WTC11 (cell line): ENCODE measurements around the gene SHLD1. TPM values are rescaled to one million over a fixed set of nuclear protein-coding genes. Genes with fewer than 3 reads are reported as not detected.

Source experiments
- ATAC-seq: fragments of 200-7000 bp; cut with Tn5 transposase; 2 replicates; pipeline ENCODE4 v1.10.0; 2021; ENCODE audit warnings: mild to moderate bottlenecking, moderate library complexity
- CTCF ChIA-PET: fragments of 300-600 bp; sonication (Branson Sonifier 250); formaldehyde crosslinking; loops from one replicate; lab custom pipeline; 2021; ENCODE audit warnings: antibody characterized with exemption; lab: Charles Lee
- POLR2A ChIA-PET: fragments of 350-600 bp; sonication (Branson Sonifier 250); formaldehyde crosslinking; loops from one replicate; lab custom pipeline; 2021; ENCODE audit warnings: antibody characterized with exemption; lab: Charles Lee
- DNase-seq: peaks from one replicate; pipeline ENCODE4 v3.0.0; 2021; ENCODE audit warnings: low spot score
- H3K27ac Mint-ChIP-seq: 2 replicates; pipeline ENCODE4 v1.8.0; 2021; ENCODE audit warnings: mixed read lengths
- H3K27me3 Mint-ChIP-seq: 2 replicates; pipeline ENCODE4 v1.8.0; 2021; ENCODE audit warnings: low read depth, mild to moderate bottlenecking, moderate library complexity, mixed read lengths
- H3K36me3 Mint-ChIP-seq: 2 replicates; pipeline ENCODE4 v1.8.0; 2021; ENCODE audit warnings: mixed read lengths
- H3K4me1 Mint-ChIP-seq: 2 replicates; pipeline ENCODE4 v1.8.0; 2022; ENCODE audit warnings: mixed read lengths
- H3K4me3 Mint-ChIP-seq: 2 replicates; pipeline ENCODE4 v1.8.0; 2021; ENCODE audit warnings: mild to moderate bottlenecking, moderate library complexity, mixed read lengths
- H3K9me3 Mint-ChIP-seq: 2 replicates; pipeline ENCODE4 v1.8.0; 2021; ENCODE audit warnings: mixed read lengths
- ATF1 ChIP-seq: sonication (generic); formaldehyde crosslinking; IDR thresholded peaks from 2 replicates; pipeline ENCODE4 v1.8.1; 2023; ENCODE audit warnings: mild to moderate bottlenecking, moderate library complexity, missing genetic modification reagents
- ELF4 ChIP-seq: sonication (generic); formaldehyde crosslinking; IDR thresholded peaks from 2 replicates; pipeline ENCODE4 v1.8.1; 2022; ENCODE audit warnings: low read depth, mild to moderate bottlenecking, moderate library complexity, missing genetic modification reagents
- ESRRA ChIP-seq: sonication (generic); formaldehyde crosslinking; IDR thresholded peaks from 2 replicates; pipeline ENCODE4 v1.8.1; 2022; ENCODE audit warnings: mild to moderate bottlenecking, missing genetic modification reagents, borderline replicate concordance
- FOXJ3 ChIP-seq: sonication (generic); formaldehyde crosslinking; IDR thresholded peaks from 2 replicates; pipeline ENCODE4 v1.9.0; 2021; ENCODE audit warnings: missing genetic modification reagents, mild to moderate bottlenecking, borderline replicate concordance
- GABPB1 ChIP-seq: sonication (generic); formaldehyde crosslinking; IDR thresholded peaks from 2 replicates; pipeline ENCODE4 v1.8.1; 2023; ENCODE audit warnings: mild to moderate bottlenecking, missing genetic modification reagents
- HMGA2 ChIP-seq: fragments of 250-450 bp; sonication (Bioruptor Pico); IDR thresholded peaks from 2 replicates; pipeline ENCODE4 v1.4.0; 2021; ENCODE audit warnings: mild to moderate bottlenecking, moderate library complexity
- HMGXB4 ChIP-seq: sonication (generic); formaldehyde crosslinking; IDR thresholded peaks from 2 replicates; pipeline ENCODE4 v1.8.1; 2023; ENCODE audit warnings: mild to moderate bottlenecking, moderate library complexity, missing genetic modification reagents
- MXD4 ChIP-seq: fragments of 250-450 bp; sonication (Bioruptor Pico); IDR thresholded peaks from 2 replicates; pipeline ENCODE4 v1.8.0; 2021; ENCODE audit warnings: mild to moderate bottlenecking, moderate library complexity, borderline replicate concordance
- MYBL2 ChIP-seq: sonication (generic); formaldehyde crosslinking; IDR thresholded peaks from 2 replicates; pipeline ENCODE4 v1.8.1; 2023; ENCODE audit warnings: mild to moderate bottlenecking, moderate library complexity, missing genetic modification reagents
- OVOL2 ChIP-seq: fragments of 250-450 bp; sonication (Bioruptor Pico); IDR thresholded peaks from 2 replicates; pipeline ENCODE4 v1.9.0; 2021; ENCODE audit warnings: mild to moderate bottlenecking, borderline replicate concordance
- PRRX2 ChIP-seq: fragments of 250-450 bp; sonication (Bioruptor Pico); IDR thresholded peaks from 2 replicates; pipeline ENCODE4 v1.8.0; 2021; ENCODE audit warnings: mild to moderate bottlenecking
- SOX15 ChIP-seq: fragments of 250-450 bp; sonication (Bioruptor Pico); IDR thresholded peaks from 2 replicates; pipeline ENCODE4 v1.9.0; 2021; ENCODE audit warnings: mild to moderate bottlenecking
- STAT6 ChIP-seq: sonication (generic); formaldehyde crosslinking; conservative IDR thresholded peaks from 2 replicates; pipeline ENCODE4 v1.8.1; 2023; ENCODE audit warnings: mild to moderate bottlenecking, low read depth, missing genetic modification reagents, moderate library complexity
- TEAD1 ChIP-seq: sonication (generic); formaldehyde crosslinking; IDR thresholded peaks from 2 replicates; pipeline ENCODE4 v1.8.0; 2022; ENCODE audit warnings: mild to moderate bottlenecking, missing genetic modification reagents
- USF1 ChIP-seq: sonication (generic); formaldehyde crosslinking; IDR thresholded peaks from 2 replicates; pipeline ENCODE4 v1.8.0; 2022; ENCODE audit warnings: mild to moderate bottlenecking, missing genetic modification reagents
- ZNF232 ChIP-seq: sonication (generic); formaldehyde crosslinking; IDR thresholded peaks from 2 replicates; pipeline ENCODE4 v1.8.0; 2022; ENCODE audit warnings: mild to moderate bottlenecking, missing genetic modification reagents
- ZNF416 ChIP-seq: fragments of 250-450 bp; sonication (Bioruptor Pico); IDR thresholded peaks from 2 replicates; pipeline ENCODE4 v1.9.0; 2021; ENCODE audit warnings: mild to moderate bottlenecking, inconsistent platforms
- ZNF671 ChIP-seq: fragments of 250-450 bp; sonication (Bioruptor Pico); IDR thresholded peaks from 2 replicates; pipeline ENCODE4 v1.8.0; 2021; ENCODE audit warnings: mild to moderate bottlenecking
- total RNA-seq: library from RNA; stranded (reverse); gene quantifications from 3 replicates; pipeline ENCODE4 v1.2.3, GENCODE V29; 2021
- TF ChIP-seq, protein P1 (sequence below): sonication (generic); formaldehyde crosslinking; conservative IDR thresholded peaks from 2 replicates; pipeline ENCODE4 v1.8.1; 2022; ENCODE audit warnings: mild to moderate bottlenecking, missing genetic modification reagents
- TF ChIP-seq, protein P2 (sequence below): fragments of 250-450 bp; sonication (Bioruptor Pico); IDR thresholded peaks from 2 replicates; pipeline ENCODE4 v1.8.0; 2021; ENCODE audit warnings: mild to moderate bottlenecking

SHLD1 gene
- total RNA-seq, 1 experiment from 2014 or later = 4.1 TPM

GRCh38 chr20:5770231-5770986 is 20.2 kb downstream of the SHLD1 start:
- TF ChIP-seq MYBL2 (CRISPR knock-in tag) = no peak
- no peak for TF ChIP-seq ZNF232 (CRISPR knock-in tag)
- peak; percentile 64 for TF ChIP-seq GABPB1 (CRISPR knock-in tag)
- TF ChIP-seq SOX15 (CRISPR knock-in tag) = no peak
- TF ChIP-seq, all 79 proteins: peak for 1
- Mint-ChIP-seq H3K36me3 (no peaks in the 10 kb centered on the region), H3K27ac (no peak overlapping the region), H3K4me1 (no peaks in the 10 kb centered on the region), H3K4me3 (no peak overlapping the region), H3K9me3 (no peaks in the 10 kb centered on the region), H3K27me3 (no peaks in the 10 kb centered on the region)
- CTCF ChIA-PET = no interaction called here
- ATAC-seq = no peak
- DNase-seq = no peak
- POLR2A ChIA-PET = no interaction called here

- H3K27me3 Mint-ChIP-seq = no peaks in the 10 kb centered on the region
- H3K4me1 Mint-ChIP-seq = no peaks in the 10 kb centered on the region
- no peak overlapping the region for H3K27ac Mint-ChIP-seq
- DNase-seq = no peak
- POLR2A ChIA-PET = no interaction called here
- no peak overlapping the region for H3K4me3 Mint-ChIP-seq
- no peaks in the 10 kb centered on the region for H3K36me3 Mint-ChIP-seq
- no peaks in the 10 kb centered on the region for H3K9me3 Mint-ChIP-seq
- no peak for ATAC-seq
- TF ChIP-seq STAT6 (CRISPR knock-in tag) (no peak), OVOL2 (CRISPR knock-in tag) (no peak), ATF1 (CRISPR knock-in tag) (no peak), MXD4 (CRISPR knock-in tag) (no peak), HMGXB4 (CRISPR knock-in tag) (no peak), USF1 (CRISPR knock-in tag) (no peak), ESRRA (CRISPR knock-in tag) (no peak), ELF4 (CRISPR knock-in tag) (no peak)
- TF ChIP-seq, all 79 proteins: peak for 0
- CTCF ChIA-PET = no interaction called here
Observed at GRCh38 chr20:5770987-5771318, 20.8 kb downstream of the SHLD1 start.

DNA sequence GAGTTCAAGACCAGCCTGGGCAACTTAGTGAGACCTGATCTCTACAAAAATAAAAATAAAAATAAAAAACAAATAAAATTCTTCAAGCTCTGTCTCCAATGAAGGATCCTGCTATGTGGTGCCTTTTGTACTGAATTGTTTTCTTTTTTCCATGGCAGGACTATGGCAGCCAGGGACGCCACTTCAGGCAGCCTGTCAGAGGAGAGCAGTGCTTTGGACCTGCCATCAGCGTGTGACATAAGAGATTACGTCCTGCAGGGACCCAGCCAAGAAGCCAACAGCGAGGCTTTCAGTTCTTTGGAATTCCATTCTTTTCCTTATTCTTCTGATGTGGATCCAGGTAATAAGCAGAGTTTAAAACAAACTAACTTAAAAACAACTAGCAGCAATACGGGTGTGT is 22.5 kb downstream of the SHLD1 start:
- Mint-ChIP-seq H3K9me3 (no peaks in the 10 kb centered on the region), H3K27ac (no peak overlapping the region), H3K4me1 (no peaks in the 10 kb centered on the region), H3K27me3 (no peaks in the 10 kb centered on the region), H3K36me3 (no peaks in the 10 kb centered on the region), H3K4me3 (no peak overlapping the region)
- no peak for TF ChIP-seq PRRX2 (CRISPR knock-in tag)
- TF ChIP-seq, protein P1, sequence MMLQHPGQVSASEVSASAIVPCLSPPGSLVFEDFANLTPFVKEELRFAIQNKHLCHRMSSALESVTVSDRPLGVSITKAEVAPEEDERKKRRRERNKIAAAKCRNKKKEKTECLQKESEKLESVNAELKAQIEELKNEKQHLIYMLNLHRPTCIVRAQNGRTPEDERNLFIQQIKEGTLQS = no peak
- TF ChIP-seq ZNF671 (CRISPR knock-in tag) = no peak
- TF ChIP-seq, protein P2, sequence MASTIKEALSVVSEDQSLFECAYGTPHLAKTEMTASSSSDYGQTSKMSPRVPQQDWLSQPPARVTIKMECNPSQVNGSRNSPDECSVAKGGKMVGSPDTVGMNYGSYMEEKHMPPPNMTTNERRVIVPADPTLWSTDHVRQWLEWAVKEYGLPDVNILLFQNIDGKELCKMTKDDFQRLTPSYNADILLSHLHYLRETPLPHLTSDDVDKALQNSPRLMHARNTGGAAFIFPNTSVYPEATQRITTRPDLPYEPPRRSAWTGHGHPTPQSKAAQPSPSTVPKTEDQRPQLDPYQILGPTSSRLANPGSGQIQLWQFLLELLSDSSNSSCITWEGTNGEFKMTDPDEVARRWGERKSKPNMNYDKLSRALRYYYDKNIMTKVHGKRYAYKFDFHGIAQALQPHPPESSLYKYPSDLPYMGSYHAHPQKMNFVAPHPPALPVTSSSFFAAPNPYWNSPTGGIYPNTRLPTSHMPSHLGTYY = no peak
- no peak for TF ChIP-seq ZNF416 (CRISPR knock-in tag)
- TF ChIP-seq ELF4 (CRISPR knock-in tag) = no peak
- no peak for TF ChIP-seq HMGA2
- TF ChIP-seq TEAD1 = no peak
- no peak for TF ChIP-seq FOXJ3
- POLR2A ChIA-PET = no interaction called here
- ATAC-seq (no peak), DNase-seq (no peak)
- CTCF ChIA-PET = no interaction called here
